Measurements from ENCODE around the gene MYCT1.
"Not testable (repeated sequence)": the region's sequence is repeated elsewhere in the genome, so short reads cannot be mapped to it uniquely, and the experiment has no call there.

Gene MYCT1

DNA sequence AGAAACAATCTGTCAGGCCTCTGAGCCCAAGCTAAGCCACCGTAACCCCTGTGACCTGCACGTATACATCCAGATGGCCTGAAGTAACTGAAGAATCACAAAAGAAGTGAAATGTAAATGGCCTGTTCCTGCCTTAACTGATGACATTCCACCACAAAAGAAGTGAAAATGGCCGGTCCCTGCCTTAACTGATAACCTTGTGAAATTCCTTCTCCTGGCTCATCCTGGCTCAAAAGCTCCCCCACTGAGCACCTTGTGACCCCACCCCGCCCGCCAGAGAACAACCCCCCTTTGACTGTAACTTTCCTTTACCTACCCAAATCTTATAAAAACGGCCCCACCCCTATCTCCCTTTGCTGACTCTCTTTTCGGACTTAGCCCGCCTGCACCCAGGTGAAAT is 14.8 kb upstream of the MYCT1 start:
- H3K27me3 ChIP-seq (replicated peaks; ENCODE audit: control insufficient read depth, insufficient read depth, low read length, poor library complexity, severe bottlenecking); H3K9me3 ChIP-seq (ENCODE audit: control insufficient read depth, low read length); H3K27ac ChIP-seq (ENCODE audit: insufficient read depth, low read length, poor library complexity, severe bottlenecking); DNase-seq; H3K4me1 ChIP-seq (ENCODE audit: control insufficient read depth, insufficient read depth, low read length, poor library complexity, severe bottlenecking); H3K4me3 ChIP-seq (ENCODE audit: insufficient read depth, low read depth, low read length, poor library complexity, severe bottlenecking); H3K36me3 ChIP-seq (ENCODE audit: control insufficient read depth, insufficient read depth, low read length): not testable (repeated sequence)

DNA sequence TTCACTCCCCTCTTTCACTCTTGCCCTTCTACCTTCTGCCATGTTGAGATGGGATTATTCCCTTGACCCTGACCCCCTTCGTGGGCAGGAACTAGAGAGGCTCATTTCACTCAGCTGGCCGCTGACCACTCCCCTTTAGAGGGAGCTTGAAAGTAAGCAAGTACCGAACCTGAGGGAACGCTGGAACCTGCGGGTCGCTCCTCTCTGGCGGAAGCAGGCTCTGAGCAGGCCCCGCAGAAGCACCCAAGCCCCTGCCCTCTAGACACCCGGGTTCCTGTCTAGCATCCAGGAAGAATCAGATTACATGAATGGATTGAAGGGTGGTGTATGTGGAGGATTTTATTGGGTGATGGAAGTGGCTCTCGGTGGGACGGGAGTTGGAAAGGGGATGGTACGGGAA is 11.9 kb upstream of the MYCT1 start:
- H3K4me3 ChIP-seq (ENCODE audit: insufficient read depth, low read depth, low read length, poor library complexity, severe bottlenecking), result no peak overlapping the region
- H3K4me1 ChIP-seq (ENCODE audit: control insufficient read depth, insufficient read depth, low read length, poor library complexity, severe bottlenecking), result no peaks in the 10 kb centered on the region
- H3K36me3 ChIP-seq (ENCODE audit: control insufficient read depth, insufficient read depth, low read length), result no peaks in the 10 kb centered on the region
- no peak for DNase-seq
- H3K27ac ChIP-seq (ENCODE audit: insufficient read depth, low read length, poor library complexity, severe bottlenecking), result no peak overlapping the region
- no peaks in the 10 kb centered on the region for H3K27me3 ChIP-seq (replicated peaks; ENCODE audit: control insufficient read depth, insufficient read depth, low read length, poor library complexity, severe bottlenecking)
- H3K9me3 ChIP-seq (ENCODE audit: control insufficient read depth, low read length), result no peaks in the 10 kb centered on the region

DNA sequence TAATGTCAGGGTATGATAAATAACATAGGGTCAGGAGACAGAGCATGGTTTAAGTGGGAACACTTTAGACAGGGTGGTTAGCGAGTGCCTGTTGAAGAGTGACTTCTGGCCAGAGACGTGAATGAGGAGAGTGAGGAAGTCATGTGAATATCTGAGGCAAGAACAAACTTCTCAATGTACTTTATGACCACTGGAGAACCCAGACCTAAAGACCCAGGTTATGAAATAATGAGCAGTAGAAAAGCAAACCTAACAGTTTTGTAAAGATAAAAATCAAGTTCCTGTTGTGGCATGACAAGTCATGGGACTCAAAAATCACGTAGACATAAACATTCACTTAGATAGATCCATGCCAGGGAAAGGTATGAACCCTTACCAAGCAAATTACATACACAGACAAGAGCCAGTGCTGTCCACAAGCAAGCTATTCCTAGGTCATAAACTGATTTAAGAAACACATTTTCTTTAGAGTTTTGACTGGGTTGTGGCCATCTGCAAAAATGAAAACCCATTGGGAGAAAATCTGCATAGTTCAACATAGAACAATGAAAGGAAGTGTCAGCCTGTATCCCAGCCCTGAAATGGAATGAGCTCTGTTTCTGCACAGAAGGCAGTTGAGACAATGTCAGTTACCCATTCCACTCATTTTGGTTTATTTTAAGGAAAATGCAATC is 2.2 kb upstream of the MYCT1 start:
- no peak overlapping the region for H3K27ac ChIP-seq (ENCODE audit: insufficient read depth, low read length, poor library complexity, severe bottlenecking)
- no peaks in the 10 kb centered on the region for H3K4me1 ChIP-seq (ENCODE audit: control insufficient read depth, insufficient read depth, low read length, poor library complexity, severe bottlenecking)
- no peaks in the 10 kb centered on the region for H3K36me3 ChIP-seq (ENCODE audit: control insufficient read depth, insufficient read depth, low read length)
- no peaks in the 10 kb centered on the region for H3K9me3 ChIP-seq (ENCODE audit: control insufficient read depth, low read length)
- no peak overlapping the region for H3K4me3 ChIP-seq (ENCODE audit: insufficient read depth, low read depth, low read length, poor library complexity, severe bottlenecking)
- DNase-seq, result no peak
- H3K27me3 ChIP-seq (replicated peaks; ENCODE audit: control insufficient read depth, insufficient read depth, low read length, poor library complexity, severe bottlenecking), result no peaks in the 10 kb centered on the region

DNA sequence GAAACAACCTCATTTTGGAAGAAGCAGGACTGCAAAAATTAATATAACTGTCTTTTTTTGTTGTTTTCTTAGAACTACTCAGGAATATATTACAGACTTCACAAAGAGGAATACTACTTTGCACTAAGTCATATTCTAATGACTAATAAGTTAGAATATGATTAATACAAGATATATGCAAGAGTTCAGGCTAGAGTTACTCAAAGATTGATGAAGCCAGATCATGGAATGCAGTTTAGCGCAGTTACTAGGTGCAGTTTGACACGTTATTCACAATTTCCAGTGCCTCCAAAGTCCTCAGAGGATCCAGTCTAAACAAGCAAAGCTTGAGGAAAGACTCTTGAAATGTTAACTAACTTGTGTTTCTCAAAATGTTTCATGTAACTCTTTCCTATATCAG is 1.2 kb upstream of the MYCT1 start:
- no peak overlapping the region for H3K4me3 ChIP-seq (ENCODE audit: insufficient read depth, low read depth, low read length, poor library complexity, severe bottlenecking)
- no peak overlapping the region for H3K27ac ChIP-seq (ENCODE audit: insufficient read depth, low read length, poor library complexity, severe bottlenecking)

DNA sequence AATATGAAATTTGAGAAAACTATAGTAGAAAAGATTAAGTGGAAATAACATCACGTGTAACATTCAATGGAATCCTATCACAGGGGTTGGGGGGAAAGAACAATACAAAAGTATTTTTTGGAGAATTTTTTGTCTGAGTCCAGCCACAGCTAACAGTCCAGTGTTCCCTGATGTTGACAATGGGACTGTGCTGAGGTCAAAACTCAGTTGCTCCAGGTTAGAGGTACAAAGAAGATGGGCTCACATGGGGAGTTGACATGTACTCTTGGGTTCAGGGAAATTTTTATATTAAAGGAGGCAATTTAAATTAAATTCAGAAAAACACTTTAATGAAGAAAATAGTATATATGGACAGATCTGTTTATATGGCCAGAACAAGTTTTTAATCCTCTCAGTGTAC is 995 bp downstream of the MYCT1 start:
- H3K27me3 ChIP-seq (replicated peaks; ENCODE audit: control insufficient read depth, insufficient read depth, low read length, poor library complexity, severe bottlenecking), result no peaks in the 10 kb centered on the region
- H3K9me3 ChIP-seq (ENCODE audit: control insufficient read depth, low read length), result no peaks in the 10 kb centered on the region
- H3K4me1 ChIP-seq (ENCODE audit: control insufficient read depth, insufficient read depth, low read length, poor library complexity, severe bottlenecking), result no peaks in the 10 kb centered on the region
- no peak for DNase-seq
- H3K27ac ChIP-seq (ENCODE audit: insufficient read depth, low read length, poor library complexity, severe bottlenecking), result no peak overlapping the region
- no peaks in the 10 kb centered on the region for H3K36me3 ChIP-seq (ENCODE audit: control insufficient read depth, insufficient read depth, low read length)
- H3K4me3 ChIP-seq (ENCODE audit: insufficient read depth, low read depth, low read length, poor library complexity, severe bottlenecking), result no peak overlapping the region

More for the DNA sequence above, 1.2 kb upstream of the MYCT1 start:
- no peaks in the 10 kb centered on the region for H3K27me3 ChIP-seq (replicated peaks; ENCODE audit: control insufficient read depth, insufficient read depth, low read length, poor library complexity, severe bottlenecking)
- no peak for DNase-seq
- no peaks in the 10 kb centered on the region for H3K36me3 ChIP-seq (ENCODE audit: control insufficient read depth, insufficient read depth, low read length)
- H3K4me1 ChIP-seq (ENCODE audit: control insufficient read depth, insufficient read depth, low read length, poor library complexity, severe bottlenecking), result no peaks in the 10 kb centered on the region
- H3K9me3 ChIP-seq (ENCODE audit: control insufficient read depth, low read length), result no peaks in the 10 kb centered on the region

DNA sequence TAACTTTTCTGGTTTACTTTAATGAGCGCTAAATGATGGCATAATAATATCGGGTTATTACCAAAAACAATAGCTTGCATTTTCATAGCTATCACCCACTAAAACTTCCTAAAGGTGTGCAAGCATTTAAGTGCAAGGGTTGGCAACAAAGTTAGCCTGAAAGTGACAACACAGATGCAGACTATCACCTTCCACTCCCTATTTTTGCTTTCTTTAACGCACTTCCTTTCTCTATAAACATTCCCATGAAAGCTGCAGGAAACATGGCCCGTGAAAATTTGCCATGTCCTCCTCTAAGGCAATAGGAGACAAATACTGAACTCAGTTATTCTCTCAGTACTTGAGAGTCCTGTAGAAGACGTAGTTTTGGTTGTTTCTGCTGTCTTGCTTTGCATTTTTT is 2.7 kb downstream of the MYCT1 start:
- H3K36me3 ChIP-seq (ENCODE audit: control insufficient read depth, insufficient read depth, low read length), result no peaks in the 10 kb centered on the region
- no peak overlapping the region for H3K4me3 ChIP-seq (ENCODE audit: insufficient read depth, low read depth, low read length, poor library complexity, severe bottlenecking)
- H3K4me1 ChIP-seq (ENCODE audit: control insufficient read depth, insufficient read depth, low read length, poor library complexity, severe bottlenecking), result no peaks in the 10 kb centered on the region
- no peak for DNase-seq
- no peaks in the 10 kb centered on the region for H3K9me3 ChIP-seq (ENCODE audit: control insufficient read depth, low read length)
- no peak overlapping the region for H3K27ac ChIP-seq (ENCODE audit: insufficient read depth, low read length, poor library complexity, severe bottlenecking)
- no peaks in the 10 kb centered on the region for H3K27me3 ChIP-seq (replicated peaks; ENCODE audit: control insufficient read depth, insufficient read depth, low read length, poor library complexity, severe bottlenecking)

DNA sequence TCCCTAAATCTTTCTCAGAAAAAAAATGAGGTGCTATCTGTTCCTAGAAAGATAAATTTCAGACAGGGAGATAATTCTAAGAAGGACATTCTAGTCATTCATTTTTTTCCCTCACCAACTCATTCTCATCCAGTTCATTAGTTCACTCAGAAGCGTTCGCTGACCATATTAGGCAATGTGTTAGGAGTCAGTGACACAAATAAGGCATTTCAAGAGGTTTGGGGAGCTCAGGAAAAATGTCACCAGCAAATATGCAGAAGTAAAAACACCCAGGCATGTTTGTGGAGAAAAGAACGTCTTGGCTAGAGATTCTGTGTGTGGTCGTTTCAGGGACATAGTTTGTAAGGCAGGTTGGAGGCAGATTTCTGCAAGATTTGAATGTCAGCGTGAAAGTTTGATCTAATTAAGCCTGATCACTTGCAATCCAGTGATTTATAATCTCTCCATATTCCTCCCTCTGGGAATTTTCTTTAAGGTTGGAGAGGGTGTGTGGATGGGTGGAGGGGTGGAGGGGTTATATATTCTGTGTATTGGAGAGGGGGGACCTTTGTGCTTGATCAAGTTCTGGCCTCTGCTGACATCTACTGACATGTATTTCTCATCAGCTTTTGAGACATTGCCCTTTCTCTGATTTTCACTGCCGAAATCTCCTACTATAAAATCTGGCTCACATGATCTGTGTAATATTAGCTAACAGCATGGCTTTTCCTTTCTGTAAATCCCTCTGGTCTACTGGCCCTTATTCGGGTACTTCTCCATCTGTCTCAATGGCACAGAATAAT is 3.6 kb downstream of the MYCT1 start:
- H3K36me3 ChIP-seq (ENCODE audit: control insufficient read depth, insufficient read depth, low read length), result no peaks in the 10 kb centered on the region
- H3K27me3 ChIP-seq (replicated peaks; ENCODE audit: control insufficient read depth, insufficient read depth, low read length, poor library complexity, severe bottlenecking), result no peaks in the 10 kb centered on the region
- no peak overlapping the region for H3K4me3 ChIP-seq (ENCODE audit: insufficient read depth, low read depth, low read length, poor library complexity, severe bottlenecking)
- H3K4me1 ChIP-seq (ENCODE audit: control insufficient read depth, insufficient read depth, low read length, poor library complexity, severe bottlenecking), result no peaks in the 10 kb centered on the region
- H3K27ac ChIP-seq (ENCODE audit: insufficient read depth, low read length, poor library complexity, severe bottlenecking), result no peak overlapping the region
- DNase-seq, result no peak
- no peaks in the 10 kb centered on the region for H3K9me3 ChIP-seq (ENCODE audit: control insufficient read depth, low read length)

DNA sequence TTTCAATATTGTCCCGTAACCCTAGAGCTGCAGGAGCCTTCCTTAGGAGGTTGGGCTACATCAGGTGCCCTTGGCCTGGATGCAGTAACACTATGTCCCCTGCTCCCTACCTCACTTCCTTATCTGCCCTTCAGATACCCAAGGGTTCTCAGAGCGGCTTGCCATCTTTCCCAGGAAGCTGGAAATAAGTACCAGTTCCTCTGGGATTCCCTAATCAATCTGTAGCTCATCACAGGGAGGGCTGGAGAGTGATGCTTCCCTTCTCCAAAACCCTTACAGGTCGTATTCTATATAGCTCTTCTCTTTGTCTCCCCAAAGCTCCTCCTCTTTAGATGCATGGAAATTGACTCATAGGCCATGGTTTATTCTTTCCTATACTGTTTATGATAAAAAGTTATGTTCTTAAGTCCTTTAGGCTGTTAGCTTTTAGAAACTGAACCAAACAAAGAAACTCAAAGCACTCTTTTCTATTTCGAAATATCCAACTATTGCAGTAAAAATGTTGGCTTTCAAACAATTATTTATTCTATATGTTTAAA is 4.2 kb downstream of the MYCT1 start:
- Histone ChIP-seq H3K36me3 (ENCODE audit: control insufficient read depth, insufficient read depth, low read length) (no peaks in the 10 kb centered on the region), H3K4me3 (ENCODE audit: insufficient read depth, low read depth, low read length, poor library complexity, severe bottlenecking) (no peak overlapping the region), H3K9me3 (ENCODE audit: control insufficient read depth, low read length) (no peaks in the 10 kb centered on the region), H3K27ac (ENCODE audit: insufficient read depth, low read length, poor library complexity, severe bottlenecking) (no peak overlapping the region), H3K27me3 (replicated peaks; ENCODE audit: control insufficient read depth, insufficient read depth, low read length, poor library complexity, severe bottlenecking) (no peaks in the 10 kb centered on the region), H3K4me1 (ENCODE audit: control insufficient read depth, insufficient read depth, low read length, poor library complexity, severe bottlenecking) (no peaks in the 10 kb centered on the region)
- DNase-seq, result no peak

DNA sequence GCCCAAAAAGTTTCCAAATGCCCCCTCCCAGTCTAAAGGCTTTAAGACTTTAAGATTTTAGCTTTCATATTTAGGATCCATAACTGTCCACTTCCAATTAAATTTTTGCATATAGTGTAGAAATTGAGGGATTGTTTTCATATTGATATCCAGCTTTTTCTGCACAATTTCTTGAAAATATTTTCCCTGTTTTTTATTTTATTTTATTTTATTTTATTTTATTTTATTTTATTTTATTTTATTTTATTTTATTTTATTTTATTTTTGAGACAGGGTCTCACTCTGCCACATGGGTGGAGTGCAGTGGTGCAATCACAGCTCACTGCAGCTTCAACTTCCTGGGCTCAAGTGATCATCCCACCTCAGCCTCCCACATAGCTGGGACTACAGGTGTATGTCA is 6.1 kb downstream of the MYCT1 start:
- not testable (repeated sequence) for H3K9me3 ChIP-seq (ENCODE audit: control insufficient read depth, low read length); H3K27me3 ChIP-seq (replicated peaks; ENCODE audit: control insufficient read depth, insufficient read depth, low read length, poor library complexity, severe bottlenecking); DNase-seq; H3K4me1 ChIP-seq (ENCODE audit: control insufficient read depth, insufficient read depth, low read length, poor library complexity, severe bottlenecking); H3K27ac ChIP-seq (ENCODE audit: insufficient read depth, low read length, poor library complexity, severe bottlenecking); H3K4me3 ChIP-seq (ENCODE audit: insufficient read depth, low read depth, low read length, poor library complexity, severe bottlenecking); H3K36me3 ChIP-seq (ENCODE audit: control insufficient read depth, insufficient read depth, low read length)

DNA sequence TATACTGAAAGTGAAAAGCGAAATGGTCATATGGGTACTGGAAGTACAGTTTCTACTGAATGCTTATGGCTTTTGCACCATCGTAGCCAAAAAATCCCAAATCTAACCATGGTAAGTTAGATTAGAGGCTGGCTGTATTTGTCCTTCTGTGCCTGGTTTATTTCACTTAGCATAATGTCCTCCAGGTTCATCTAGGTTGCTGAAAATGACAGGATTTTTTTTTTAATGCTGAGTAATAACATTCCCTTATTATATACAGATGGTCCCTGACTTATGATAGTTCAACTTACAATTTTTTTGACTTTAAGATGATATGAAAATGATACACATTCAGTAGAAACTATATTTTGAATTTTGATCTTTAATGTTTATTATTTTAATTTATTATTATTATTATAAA is 7.6 kb downstream of the MYCT1 start:
- Histone ChIP-seq H3K36me3 (ENCODE audit: control insufficient read depth, insufficient read depth, low read length) (no peaks in the 10 kb centered on the region), H3K27ac (ENCODE audit: insufficient read depth, low read length, poor library complexity, severe bottlenecking) (no peak overlapping the region), H3K4me3 (ENCODE audit: insufficient read depth, low read depth, low read length, poor library complexity, severe bottlenecking) (no peak overlapping the region), H3K4me1 (ENCODE audit: control insufficient read depth, insufficient read depth, low read length, poor library complexity, severe bottlenecking) (no peaks in the 10 kb centered on the region), H3K27me3 (replicated peaks; ENCODE audit: control insufficient read depth, insufficient read depth, low read length, poor library complexity, severe bottlenecking) (no peaks in the 10 kb centered on the region), H3K9me3 (ENCODE audit: control insufficient read depth, low read length) (no peaks in the 10 kb centered on the region)
- no peak for DNase-seq
